GM12891 (cell line): ENCODE data around the gene CEP152.
"Not testable (repeated sequence)": the region's sequence is repeated elsewhere in the genome, so short reads cannot be mapped to it uniquely, and the experiment has no call there.

Experiments
- DNase-seq: peaks from one replicate; pipeline ENCODE4 v3.0.0; 2011; ENCODE audit warnings: low spot score; ENCODE audit not compliant: insufficient read length
- FAIRE-seq: peaks from 2 replicates; lab custom pipeline; 2011; peaks lifted over from hg19 to GRCh38; lab: Jason Lieb, UNC
- PAX5 ChIP-seq: IDR thresholded peaks from 2 replicates; pipeline ENCODE4 v1.6.1; 2011; ENCODE audit warnings: low read length, moderate library complexity, mild to moderate bottlenecking; ENCODE audit not compliant: insufficient read depth, severe bottlenecking
- POLR2A ChIP-seq: IDR thresholded peaks from 2 replicates; pipeline ENCODE4 v1.6.1; 2011; ENCODE audit warnings: low read depth, low read length, control low read depth
- POLR2AphosphoS5 ChIP-seq: IDR thresholded peaks from 2 replicates; pipeline ENCODE4 v1.6.1; 2011; ENCODE audit warnings: low read depth, low read length, control low read depth
- POU2F2 ChIP-seq: IDR thresholded peaks from 2 replicates; pipeline ENCODE4 v1.6.1; 2011; ENCODE audit warnings: low read depth, mild to moderate bottlenecking, control low read depth, low read length, moderate library complexity
- SPI1 ChIP-seq: IDR thresholded peaks from 2 replicates; pipeline ENCODE4 v1.6.1; 2011; ENCODE audit warnings: low read depth, low read length, control low read depth
- TAF1 ChIP-seq: IDR thresholded peaks from 2 replicates; pipeline ENCODE4 v1.6.1; 2011; ENCODE audit warnings: low read depth, low read length, control low read depth

The CEP152 gene

DNA sequence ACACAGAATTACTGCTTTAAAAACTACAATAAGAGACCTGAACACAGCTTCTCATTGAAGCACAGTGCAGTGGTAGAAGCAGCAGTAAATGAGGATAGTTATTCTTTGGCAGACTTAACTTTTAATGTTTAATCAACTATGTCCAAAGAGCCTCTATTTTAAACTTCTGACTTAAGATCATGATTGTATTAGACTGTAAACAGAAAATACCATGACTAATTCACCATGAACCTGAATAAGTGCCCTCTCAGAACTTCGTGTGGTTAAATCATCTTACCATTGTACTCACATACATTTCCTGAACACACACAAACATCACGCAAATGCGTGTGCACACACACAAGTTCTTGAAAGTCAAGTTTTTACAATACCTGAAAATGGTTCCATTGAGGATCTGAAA is 13.9 kb downstream of the CEP152 start:
- FAIRE-seq (peak; percentile 55), DNase-seq (no peak)
- TF ChIP-seq SPI1 (no peak), POLR2A (no peak), TAF1 (no peak), PAX5 (no peak), POU2F2 (no peak), POLR2AphosphoS5 (no peak)

- DNase-seq (no peak), FAIRE-seq (no peak)
- TF ChIP-seq SPI1 = no peak
- no peak for TF ChIP-seq POU2F2
- TF ChIP-seq TAF1 = no peak
- no peak for TF ChIP-seq PAX5
- TF ChIP-seq POLR2A = no peak
- no peak for TF ChIP-seq POLR2AphosphoS5
These were observed 14.3 kb downstream of the CEP152 start for GRCh38 chr15:48796521-48796920.

GRCh38 chr15:48795901-48796300 is 15.0 kb downstream of the CEP152 start:
- no peak for DNase-seq
- no peak for FAIRE-seq
- TF ChIP-seq POLR2A (no peak), SPI1 (0 out of 2 replicates have a peak, but pooled peaks have one; percentile 26), POLR2AphosphoS5 (no peak), PAX5 (no peak)

DNA sequence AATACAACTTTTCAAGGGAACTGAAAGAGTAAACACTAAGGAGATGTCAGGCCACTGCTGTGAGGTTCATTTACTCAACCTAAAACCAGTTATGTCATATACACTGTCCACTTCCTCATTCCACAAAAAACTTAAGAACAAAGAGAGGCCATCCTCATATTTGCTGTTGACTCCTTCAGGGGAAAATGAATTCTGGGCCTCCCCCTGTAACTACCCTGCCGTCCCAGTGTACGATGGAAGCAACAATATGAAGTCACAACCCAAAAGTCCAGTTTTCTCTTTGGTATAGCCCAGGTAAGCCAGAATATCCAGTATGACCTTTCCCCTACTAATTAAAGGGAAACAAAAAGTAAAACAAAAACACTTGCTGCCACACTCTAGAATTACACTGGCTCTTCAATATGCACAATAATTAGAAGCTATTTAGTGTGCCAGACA is 16.2 kb downstream of the CEP152 start:
- TF ChIP-seq POU2F2 = no peak
- no peak for TF ChIP-seq POLR2A
- peak; percentile 100 for TF ChIP-seq SPI1
- DNase-seq (no peak), FAIRE-seq (peak; percentile 89)

GRCh38 chr15:48792408-48792807 is 18.5 kb downstream of the CEP152 start:
- TF ChIP-seq PAX5 (no peak), POLR2AphosphoS5 (no peak)
- FAIRE-seq = no peak
- DNase-seq = no peak

GRCh38 chr15:48790466-48791115 is 20.3 kb downstream of the CEP152 start:
- DNase-seq, FAIRE-seq: not testable (repeated sequence)

GRCh38 chr15:48785712-48786111 is 25.2 kb downstream of the CEP152 start:
- TF ChIP-seq POU2F2 = no peak
- no peak for TF ChIP-seq POLR2A
- no peak for TF ChIP-seq SPI1
- TF ChIP-seq PAX5 = no peak
- TF ChIP-seq TAF1 = no peak
- FAIRE-seq (no peak), DNase-seq (no peak)

- FAIRE-seq (no peak), DNase-seq (no peak)
- TF ChIP-seq PAX5 = no peak
- no peak for TF ChIP-seq POLR2AphosphoS5
- TF ChIP-seq POU2F2 = no peak
- no peak for TF ChIP-seq TAF1
- no peak for TF ChIP-seq SPI1
- no peak for TF ChIP-seq POLR2A
These were observed 25.7 kb downstream of the CEP152 start for GRCh38 chr15:48785195-48785594.

DNA sequence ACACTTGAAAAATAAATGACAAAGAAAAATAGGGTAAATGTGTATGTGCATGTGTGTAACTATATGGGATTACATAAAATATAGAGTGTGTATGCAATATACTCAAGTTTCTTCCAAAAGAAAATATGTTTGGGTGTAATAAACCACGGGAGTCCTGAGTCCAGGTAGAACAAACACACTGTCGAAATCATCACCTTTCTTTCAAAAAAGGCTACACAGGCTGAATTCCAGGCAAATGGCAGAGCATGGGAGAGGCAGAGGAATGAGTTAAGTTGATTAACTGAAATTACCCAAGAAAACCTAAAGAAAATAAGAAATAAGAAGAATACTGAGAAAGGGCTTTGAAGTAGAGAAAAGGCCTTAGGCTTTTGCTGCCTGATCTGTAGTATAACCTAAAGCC is 26.1 kb downstream of the CEP152 start:
- no peak for TF ChIP-seq POU2F2
- FAIRE-seq = no peak
- no peak for DNase-seq

DNA sequence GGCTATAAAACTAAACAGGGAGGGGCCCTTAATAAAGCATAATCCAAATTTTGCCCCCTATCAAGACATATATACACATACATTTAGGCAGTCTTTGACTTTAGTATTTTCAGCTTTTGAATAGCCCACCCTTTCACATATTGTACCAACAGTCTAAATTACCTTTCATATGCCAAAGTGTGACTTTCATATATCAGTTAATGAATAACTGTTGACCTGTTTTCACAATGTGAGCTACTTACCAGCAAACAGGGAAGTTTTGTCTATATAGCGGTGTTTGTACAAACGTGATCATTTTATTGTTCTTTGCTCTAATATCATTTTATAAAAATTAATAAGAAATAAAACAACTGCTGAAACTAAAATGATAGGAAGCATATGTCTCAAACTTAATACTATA is 28.0 kb downstream of the CEP152 start:
- DNase-seq (no peak), FAIRE-seq (no peak)
- no peak for TF ChIP-seq POLR2A
- no peak for TF ChIP-seq SPI1
- TF ChIP-seq POLR2AphosphoS5 = no peak
- TF ChIP-seq POU2F2 = no peak
- TF ChIP-seq TAF1 = no peak
- TF ChIP-seq PAX5 = no peak
